LNCAP (cell line): ENCODE data around the gene BPIFB2.

Experiments
- CTCF ChIP-seq: fragments of 450-650 bp; IDR thresholded peaks from 2 replicates; pipeline ENCODE4 v1.5.1; 2017; ENCODE audit warnings: mild to moderate bottlenecking

BPIFB2 gene

GRCh38 chr20:33016581-33017109 lies 9.1 kb downstream of the BPIFB2 start:
- TF ChIP-seq CTCF = no peak

- no peak for TF ChIP-seq CTCF
Measured at GRCh38 chr20:33017542-33017941, 10.0 kb downstream of the BPIFB2 start.

- no peak for TF ChIP-seq CTCF
Measured at GRCh38 chr20:33018169-33018931, 10.8 kb downstream of the BPIFB2 start.

GRCh38 chr20:33019465-33020277 lies 12.2 kb downstream of the BPIFB2 start:
- no peak for TF ChIP-seq CTCF

- no peak for TF ChIP-seq CTCF
Measured at GRCh38 chr20:33020278-33021161, 13.0 kb downstream of the BPIFB2 start.

GRCh38 chr20:33021879-33022278 lies 14.4 kb downstream of the BPIFB2 start:
- no peak for TF ChIP-seq CTCF

- TF ChIP-seq CTCF = no peak
Measured at GRCh38 chr20:33022289-33022688, 14.8 kb downstream of the BPIFB2 start.
